GM12878 (cell line): ENCODE measurements around the gene VSTM2B.

ENCODE experiments used
- FOS ChIP-seq: IDR thresholded peaks from 3 replicates; pipeline ENCODE4 v1.6.1; 2011; ENCODE audit warnings: borderline replicate concordance; ENCODE audit not compliant: insufficient read length; ENCODE audit errors: extremely low read depth
- JUND ChIP-seq: IDR thresholded peaks from 2 replicates; pipeline ENCODE4 v1.6.1; 2012; ENCODE audit warnings: low read depth, mild to moderate bottlenecking, low read length, improper control_type of control experiment, moderate library complexity
- NR2C2 ChIP-seq: IDR thresholded peaks from 2 replicates; pipeline ENCODE4 v1.6.1; 2011; ENCODE audit warnings: borderline replicate concordance, low read depth; ENCODE audit not compliant: control insufficient read depth, insufficient read length
- POLR2A ChIP-seq: IDR thresholded peaks from 2 replicates; pipeline ENCODE4 v1.6.1; 2011; ENCODE audit warnings: low read depth, mild to moderate bottlenecking, low read length
- POLR2AphosphoS5 ChIP-seq: IDR thresholded peaks from 2 replicates; pipeline ENCODE4 v1.6.1; 2011; ENCODE audit warnings: mild to moderate bottlenecking, low read length, inconsistent platforms
- SIN3A ChIP-seq: IDR thresholded peaks from 2 replicates; pipeline ENCODE4 v1.6.1; 2012; ENCODE audit warnings: low read depth, low read length, improper control_type of control experiment
- SMAD1 ChIP-seq: fragments of 450-650 bp; IDR thresholded peaks from 2 replicates; pipeline ENCODE4 v1.6.1; 2018; ENCODE audit warnings: mild to moderate bottlenecking, low read depth; ENCODE audit not compliant: partially characterized antibody
- SPI1 ChIP-seq: IDR thresholded peaks from 2 replicates; pipeline ENCODE4 v1.6.1; 2011; ENCODE audit warnings: low read depth, mild to moderate bottlenecking, low read length, moderate library complexity, borderline replicate concordance; ENCODE audit not compliant: insufficient read depth
- TF ChIP-seq, protein P1 (sequence below): IDR thresholded peaks from 2 replicates; pipeline ENCODE4 v1.6.1; 2011; ENCODE audit warnings: low read depth, low read length, improper control_type of control experiment, borderline replicate concordance
- TF ChIP-seq, protein P2 (sequence below): IDR thresholded peaks from 2 replicates; pipeline ENCODE4 v1.6.1; 2012; ENCODE audit warnings: mild to moderate bottlenecking, low read depth, low read length
- TF ChIP-seq, protein P3 (sequence below), 3 experiments: IDR thresholded peaks in 2 of 3; conservative IDR thresholded peaks in 1 of 3; 2 replicates each; pipeline ENCODE4 v1.5.1; 2011; ENCODE audit warnings: low read depth in 3 of 3, low read length in 3 of 3, mild to moderate bottlenecking in 3 of 3, control low read depth in 2 of 3, moderate library complexity in 2 of 3, inconsistent platforms in 1 of 3, mixed read lengths in 1 of 3; ENCODE audit not compliant: control insufficient read depth in 2 of 3, insufficient read depth in 1 of 3; ENCODE audit errors: extremely low read depth in 1 of 3
- TF ChIP-seq, protein P4 (sequence below): IDR thresholded peaks from 2 replicates; pipeline ENCODE4 v1.6.1; 2011; ENCODE audit warnings: borderline replicate concordance, low read depth, mild to moderate bottlenecking, moderate library complexity, mixed read lengths, low read length; ENCODE audit not compliant: insufficient read depth; ENCODE audit errors: extremely low read length
- TF ChIP-seq, protein P5 (sequence below): fragments of 450-650 bp; IDR thresholded peaks from 2 replicates; pipeline ENCODE4 v1.6.1; 2017; ENCODE audit warnings: mild to moderate bottlenecking, low read depth, inconsistent platforms; ENCODE audit not compliant: poor library complexity, severe bottlenecking

DNA sequence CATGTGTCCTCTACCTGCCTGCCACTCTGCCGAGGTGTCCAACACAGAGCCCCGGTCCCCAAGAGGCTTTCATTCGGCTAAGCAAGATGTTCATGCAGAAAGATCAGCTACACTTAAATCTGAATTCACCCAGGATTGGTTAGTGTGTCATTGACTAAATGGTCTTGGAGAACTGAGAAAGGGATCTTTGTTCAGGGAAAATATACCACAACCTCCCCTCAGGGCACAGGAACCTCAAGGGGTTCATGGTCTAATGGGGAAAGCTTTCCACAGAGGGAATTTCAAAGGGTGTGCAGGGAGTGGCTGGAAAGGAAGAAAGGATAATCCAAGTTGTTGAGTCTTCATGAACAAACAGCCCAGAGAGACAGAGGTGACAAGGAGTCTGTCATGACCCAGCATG, 65.9 kb downstream of the VSTM2B start:
- TF ChIP-seq JUND: no peak
- TF ChIP-seq, protein P1, sequence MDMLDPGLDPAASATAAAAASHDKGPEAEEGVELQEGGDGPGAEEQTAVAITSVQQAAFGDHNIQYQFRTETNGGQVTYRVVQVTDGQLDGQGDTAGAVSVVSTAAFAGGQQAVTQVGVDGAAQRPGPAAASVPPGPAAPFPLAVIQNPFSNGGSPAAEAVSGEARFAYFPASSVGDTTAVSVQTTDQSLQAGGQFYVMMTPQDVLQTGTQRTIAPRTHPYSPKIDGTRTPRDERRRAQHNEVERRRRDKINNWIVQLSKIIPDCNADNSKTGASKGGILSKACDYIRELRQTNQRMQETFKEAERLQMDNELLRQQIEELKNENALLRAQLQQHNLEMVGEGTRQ: no peak
- no peak for TF ChIP-seq FOS
- TF ChIP-seq, protein P2, sequence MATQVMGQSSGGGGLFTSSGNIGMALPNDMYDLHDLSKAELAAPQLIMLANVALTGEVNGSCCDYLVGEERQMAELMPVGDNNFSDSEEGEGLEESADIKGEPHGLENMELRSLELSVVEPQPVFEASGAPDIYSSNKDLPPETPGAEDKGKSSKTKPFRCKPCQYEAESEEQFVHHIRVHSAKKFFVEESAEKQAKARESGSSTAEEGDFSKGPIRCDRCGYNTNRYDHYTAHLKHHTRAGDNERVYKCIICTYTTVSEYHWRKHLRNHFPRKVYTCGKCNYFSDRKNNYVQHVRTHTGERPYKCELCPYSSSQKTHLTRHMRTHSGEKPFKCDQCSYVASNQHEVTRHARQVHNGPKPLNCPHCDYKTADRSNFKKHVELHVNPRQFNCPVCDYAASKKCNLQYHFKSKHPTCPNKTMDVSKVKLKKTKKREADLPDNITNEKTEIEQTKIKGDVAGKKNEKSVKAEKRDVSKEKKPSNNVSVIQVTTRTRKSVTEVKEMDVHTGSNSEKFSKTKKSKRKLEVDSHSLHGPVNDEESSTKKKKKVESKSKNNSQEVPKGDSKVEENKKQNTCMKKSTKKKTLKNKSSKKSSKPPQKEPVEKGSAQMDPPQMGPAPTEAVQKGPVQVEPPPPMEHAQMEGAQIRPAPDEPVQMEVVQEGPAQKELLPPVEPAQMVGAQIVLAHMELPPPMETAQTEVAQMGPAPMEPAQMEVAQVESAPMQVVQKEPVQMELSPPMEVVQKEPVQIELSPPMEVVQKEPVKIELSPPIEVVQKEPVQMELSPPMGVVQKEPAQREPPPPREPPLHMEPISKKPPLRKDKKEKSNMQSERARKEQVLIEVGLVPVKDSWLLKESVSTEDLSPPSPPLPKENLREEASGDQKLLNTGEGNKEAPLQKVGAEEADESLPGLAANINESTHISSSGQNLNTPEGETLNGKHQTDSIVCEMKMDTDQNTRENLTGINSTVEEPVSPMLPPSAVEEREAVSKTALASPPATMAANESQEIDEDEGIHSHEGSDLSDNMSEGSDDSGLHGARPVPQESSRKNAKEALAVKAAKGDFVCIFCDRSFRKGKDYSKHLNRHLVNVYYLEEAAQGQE: no peak
- no peak for TF ChIP-seq POLR2AphosphoS5
- TF ChIP-seq POLR2A: no peak
- TF ChIP-seq NR2C2: no peak
- TF ChIP-seq, protein P3, sequence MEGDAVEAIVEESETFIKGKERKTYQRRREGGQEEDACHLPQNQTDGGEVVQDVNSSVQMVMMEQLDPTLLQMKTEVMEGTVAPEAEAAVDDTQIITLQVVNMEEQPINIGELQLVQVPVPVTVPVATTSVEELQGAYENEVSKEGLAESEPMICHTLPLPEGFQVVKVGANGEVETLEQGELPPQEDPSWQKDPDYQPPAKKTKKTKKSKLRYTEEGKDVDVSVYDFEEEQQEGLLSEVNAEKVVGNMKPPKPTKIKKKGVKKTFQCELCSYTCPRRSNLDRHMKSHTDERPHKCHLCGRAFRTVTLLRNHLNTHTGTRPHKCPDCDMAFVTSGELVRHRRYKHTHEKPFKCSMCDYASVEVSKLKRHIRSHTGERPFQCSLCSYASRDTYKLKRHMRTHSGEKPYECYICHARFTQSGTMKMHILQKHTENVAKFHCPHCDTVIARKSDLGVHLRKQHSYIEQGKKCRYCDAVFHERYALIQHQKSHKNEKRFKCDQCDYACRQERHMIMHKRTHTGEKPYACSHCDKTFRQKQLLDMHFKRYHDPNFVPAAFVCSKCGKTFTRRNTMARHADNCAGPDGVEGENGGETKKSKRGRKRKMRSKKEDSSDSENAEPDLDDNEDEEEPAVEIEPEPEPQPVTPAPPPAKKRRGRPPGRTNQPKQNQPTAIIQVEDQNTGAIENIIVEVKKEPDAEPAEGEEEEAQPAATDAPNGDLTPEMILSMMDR (IDR thresholded peaks at IDR 0.05 in 2 of 3, conservative IDR thresholded peaks at IDR 0.05 in 1 of 3; ENCODE audit: control insufficient read depth in 2 of 3, extremely low read depth in 1 of 3, insufficient read depth in 1 of 3, low read depth in 3 of 3, low read length in 3 of 3): no peak
- no peak for TF ChIP-seq SPI1
- TF ChIP-seq, protein P4, sequence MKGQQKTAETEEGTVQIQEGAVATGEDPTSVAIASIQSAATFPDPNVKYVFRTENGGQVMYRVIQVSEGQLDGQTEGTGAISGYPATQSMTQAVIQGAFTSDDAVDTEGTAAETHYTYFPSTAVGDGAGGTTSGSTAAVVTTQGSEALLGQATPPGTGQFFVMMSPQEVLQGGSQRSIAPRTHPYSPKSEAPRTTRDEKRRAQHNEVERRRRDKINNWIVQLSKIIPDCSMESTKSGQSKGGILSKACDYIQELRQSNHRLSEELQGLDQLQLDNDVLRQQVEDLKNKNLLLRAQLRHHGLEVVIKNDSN: no peak
- no peak for TF ChIP-seq SMAD1
- no peak for TF ChIP-seq SIN3A
- TF ChIP-seq, protein P5, sequence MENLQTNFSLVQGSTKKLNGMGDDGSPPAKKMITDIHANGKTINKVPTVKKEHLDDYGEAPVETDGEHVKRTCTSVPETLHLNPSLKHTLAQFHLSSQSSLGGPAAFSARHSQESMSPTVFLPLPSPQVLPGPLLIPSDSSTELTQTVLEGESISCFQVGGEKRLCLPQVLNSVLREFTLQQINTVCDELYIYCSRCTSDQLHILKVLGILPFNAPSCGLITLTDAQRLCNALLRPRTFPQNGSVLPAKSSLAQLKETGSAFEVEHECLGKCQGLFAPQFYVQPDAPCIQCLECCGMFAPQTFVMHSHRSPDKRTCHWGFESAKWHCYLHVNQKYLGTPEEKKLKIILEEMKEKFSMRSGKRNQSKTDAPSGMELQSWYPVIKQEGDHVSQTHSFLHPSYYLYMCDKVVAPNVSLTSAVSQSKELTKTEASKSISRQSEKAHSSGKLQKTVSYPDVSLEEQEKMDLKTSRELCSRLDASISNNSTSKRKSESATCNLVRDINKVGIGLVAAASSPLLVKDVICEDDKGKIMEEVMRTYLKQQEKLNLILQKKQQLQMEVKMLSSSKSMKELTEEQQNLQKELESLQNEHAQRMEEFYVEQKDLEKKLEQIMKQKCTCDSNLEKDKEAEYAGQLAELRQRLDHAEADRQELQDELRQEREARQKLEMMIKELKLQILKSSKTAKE: no peak
